ENCODE results near the gene SAMD14.

DNA sequence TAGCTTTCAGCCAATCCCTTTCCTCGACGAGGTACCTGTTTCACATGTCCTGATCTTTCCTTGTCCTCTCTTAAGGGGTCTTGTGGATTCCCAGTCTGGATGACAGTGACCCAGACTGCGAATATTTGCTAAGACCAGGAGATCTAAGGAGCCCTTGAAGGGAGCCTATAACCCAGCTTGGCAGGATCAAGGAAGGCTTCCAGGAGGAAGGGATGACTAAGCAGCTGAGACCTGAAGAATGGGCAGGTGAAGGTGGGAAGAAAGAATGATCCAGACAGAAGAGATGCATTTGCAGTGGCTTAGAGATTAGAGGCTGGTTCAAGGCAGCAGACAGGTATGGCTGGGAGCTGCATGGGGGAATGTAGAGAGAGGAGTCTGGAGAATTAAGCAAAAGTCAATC, 36.7 kb downstream of the SAMD14 start:
- TF ChIP-seq CTCF (IDR thresholded peaks at IDR 0.05) = no peak
- TF ChIP-seq POLR2A (IDR thresholded peaks at IDR 0.05) = no peak
